Stimulated activated CD8-positive, alpha-beta memory T cell treated with anti-CD3 and anti-CD28 coated beads, Interleukin-12 subunit alpha, Interleukin-12 subunit beta, amount 100 ng/mL, for 1 hour (primary cell): Measurements from ENCODE around the gene MTCH1.
A peak's percentile ranks its signal among the peaks of the same experiment; 100 is the strongest.

ENCODE experiments used
- DNase-seq: peaks from one replicate; pipeline ENCODE4 v3.0.0-alpha.2; 2020; ENCODE audit warnings: low read depth

The MTCH1 gene, protein sequence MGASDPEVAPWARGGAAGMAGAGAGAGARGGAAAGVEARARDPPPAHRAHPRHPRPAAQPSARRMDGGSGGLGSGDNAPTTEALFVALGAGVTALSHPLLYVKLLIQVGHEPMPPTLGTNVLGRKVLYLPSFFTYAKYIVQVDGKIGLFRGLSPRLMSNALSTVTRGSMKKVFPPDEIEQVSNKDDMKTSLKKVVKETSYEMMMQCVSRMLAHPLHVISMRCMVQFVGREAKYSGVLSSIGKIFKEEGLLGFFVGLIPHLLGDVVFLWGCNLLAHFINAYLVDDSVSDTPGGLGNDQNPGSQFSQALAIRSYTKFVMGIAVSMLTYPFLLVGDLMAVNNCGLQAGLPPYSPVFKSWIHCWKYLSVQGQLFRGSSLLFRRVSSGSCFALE

DNA sequence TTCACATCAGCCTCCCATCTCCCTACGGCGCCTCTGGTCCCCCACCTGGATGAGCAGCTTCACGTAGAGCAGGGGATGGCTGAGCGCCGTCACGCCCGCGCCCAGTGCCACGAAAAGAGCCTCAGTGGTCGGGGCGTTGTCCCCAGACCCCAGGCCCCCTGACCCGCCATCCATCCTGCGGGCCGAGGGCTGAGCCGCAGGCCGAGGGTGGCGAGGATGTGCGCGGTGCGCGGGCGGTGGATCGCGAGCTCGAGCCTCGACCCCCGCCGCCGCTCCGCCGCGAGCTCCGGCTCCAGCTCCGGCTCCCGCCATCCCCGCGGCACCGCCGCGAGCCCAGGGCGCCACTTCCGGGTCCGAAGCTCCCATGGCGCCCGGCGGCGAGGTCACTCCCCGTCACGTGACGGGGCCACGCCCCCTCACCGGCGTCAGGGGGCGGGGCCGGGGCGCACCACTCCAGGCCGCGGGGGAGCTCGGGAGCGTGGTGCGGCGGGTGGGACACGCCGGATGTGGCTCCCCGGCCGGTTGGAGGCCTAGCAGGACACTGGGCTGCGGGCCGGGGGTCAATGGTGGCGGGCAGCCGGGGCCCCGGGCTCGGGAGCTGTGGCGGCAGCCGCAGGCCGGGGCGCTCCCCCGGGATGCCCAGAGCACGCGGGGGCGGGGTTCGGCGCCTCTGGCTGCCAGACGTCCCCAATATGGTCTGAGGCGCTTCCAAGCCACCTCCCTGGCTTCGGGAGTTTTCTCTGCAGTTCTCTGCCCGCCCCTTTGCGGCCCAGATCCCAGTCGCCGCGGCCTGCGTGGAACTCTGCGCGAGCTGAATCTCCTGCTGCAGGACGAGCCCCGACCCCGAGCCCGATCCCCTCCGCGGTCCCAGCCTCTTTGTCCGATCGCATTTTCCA lies at the start of gene MTCH1:
Gene MTCH1, minus strand, starts transcription at position 389 of the 896 bp plus-strand sequence. Its CDS starts 23 bp downstream, at position 366.
- DNase-seq = peak; percentile 73

DNA sequence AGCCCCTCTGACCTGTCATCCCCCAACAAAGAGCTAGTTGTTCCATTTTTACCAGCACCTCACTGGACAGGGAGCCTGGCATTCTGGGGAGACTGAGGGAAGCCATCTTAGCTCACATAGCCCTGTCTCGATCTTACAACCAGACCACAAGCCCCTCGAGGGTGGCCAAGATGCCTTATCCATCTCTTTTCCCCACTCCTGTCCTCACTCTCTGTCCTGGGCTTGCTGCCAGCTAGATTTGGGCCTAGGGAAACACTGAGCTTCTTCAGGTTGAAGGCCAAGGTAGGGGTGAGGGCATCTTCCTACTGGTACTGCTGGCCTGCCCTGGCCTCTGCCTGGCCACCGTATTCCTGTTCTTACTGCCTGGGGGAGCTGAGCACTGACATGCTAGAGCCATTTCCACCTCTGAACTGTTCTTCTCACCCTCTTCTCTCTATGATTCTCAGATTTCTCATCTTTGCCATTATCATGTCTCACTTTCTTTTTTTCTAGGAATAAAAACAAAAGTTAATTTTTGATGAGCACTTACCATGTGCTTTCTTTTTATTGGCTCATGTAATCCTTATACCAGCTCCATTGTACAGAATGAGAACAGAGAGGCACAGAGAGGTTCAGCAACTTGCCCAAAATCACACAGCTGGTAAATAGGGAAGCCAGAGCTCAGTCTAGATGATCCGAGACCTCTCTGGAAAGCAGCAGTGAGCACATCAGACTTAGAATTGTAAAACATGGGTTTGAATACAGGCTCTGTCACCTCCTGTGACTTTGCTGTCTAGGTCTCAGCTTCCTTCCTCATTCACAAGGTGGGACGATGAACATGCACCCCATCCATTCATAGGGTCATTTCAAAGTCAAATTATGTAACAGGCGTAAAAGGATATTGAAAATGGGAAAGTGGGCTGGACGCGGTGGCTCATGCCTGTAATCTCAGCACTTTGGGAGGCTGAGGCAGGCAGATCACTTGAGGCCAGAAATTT lies 48.1 kb upstream of the MTCH1 start:
- DNase-seq = no peak

DNA sequence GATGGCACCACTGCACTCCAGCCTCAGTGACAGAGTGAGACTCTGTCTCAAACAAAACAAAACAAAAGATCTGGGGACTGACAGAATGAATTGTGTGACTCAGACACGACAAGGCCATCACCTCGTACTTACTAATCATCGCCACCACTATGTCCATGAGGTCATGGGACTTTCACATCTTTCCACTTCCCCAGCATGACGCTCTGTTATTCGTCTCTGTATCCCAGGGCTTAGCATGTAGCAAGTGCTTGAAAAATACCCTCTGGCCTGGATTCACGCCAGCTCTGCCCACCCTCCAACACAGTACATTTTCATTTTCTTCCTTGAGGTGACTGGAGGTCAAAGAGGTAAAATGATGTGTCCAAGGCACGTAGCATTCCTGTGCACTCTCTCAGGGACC lies 47.3 kb upstream of the MTCH1 start:
- no peak for DNase-seq

DNA sequence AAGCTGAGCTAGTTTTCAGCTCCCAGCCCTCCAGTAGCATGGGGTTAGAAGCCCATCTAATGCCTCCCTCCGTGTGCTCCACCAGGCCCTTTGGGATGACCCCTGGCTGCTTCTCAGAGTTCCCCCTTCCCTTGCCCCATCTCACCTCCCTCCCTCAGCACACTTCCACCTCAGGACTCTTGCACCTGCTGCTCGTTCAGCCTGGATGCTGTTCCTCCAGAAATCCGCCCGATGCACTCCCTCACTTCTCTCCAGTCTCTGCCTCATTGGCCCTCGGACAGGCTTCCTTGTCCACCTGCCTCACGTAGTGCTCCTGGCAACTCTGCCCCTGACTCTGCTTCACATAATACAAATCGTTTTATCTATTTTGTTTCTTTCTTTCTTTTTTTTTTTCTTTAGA lies 46.2 kb upstream of the MTCH1 start:
- no peak for DNase-seq

DNA sequence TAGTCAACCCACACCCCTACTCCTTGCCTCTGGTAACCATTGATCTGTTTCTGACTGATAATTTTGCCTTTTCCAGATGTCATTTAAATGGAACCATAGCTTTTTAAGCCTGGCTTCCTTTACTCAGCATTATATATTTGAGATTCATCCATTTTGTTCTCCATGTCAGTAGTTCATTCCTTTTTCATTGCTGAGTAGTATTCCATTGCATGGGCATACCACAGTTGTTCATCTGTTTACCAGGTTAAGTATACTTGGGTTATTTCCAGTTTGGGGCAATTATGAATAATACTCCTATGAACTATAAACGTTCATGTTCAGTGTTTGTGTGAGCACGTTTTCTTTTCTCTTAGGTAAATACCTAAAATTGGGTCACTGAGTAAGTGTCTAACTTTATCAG lies 44.6 kb upstream of the MTCH1 start:
- no peak for DNase-seq

DNA sequence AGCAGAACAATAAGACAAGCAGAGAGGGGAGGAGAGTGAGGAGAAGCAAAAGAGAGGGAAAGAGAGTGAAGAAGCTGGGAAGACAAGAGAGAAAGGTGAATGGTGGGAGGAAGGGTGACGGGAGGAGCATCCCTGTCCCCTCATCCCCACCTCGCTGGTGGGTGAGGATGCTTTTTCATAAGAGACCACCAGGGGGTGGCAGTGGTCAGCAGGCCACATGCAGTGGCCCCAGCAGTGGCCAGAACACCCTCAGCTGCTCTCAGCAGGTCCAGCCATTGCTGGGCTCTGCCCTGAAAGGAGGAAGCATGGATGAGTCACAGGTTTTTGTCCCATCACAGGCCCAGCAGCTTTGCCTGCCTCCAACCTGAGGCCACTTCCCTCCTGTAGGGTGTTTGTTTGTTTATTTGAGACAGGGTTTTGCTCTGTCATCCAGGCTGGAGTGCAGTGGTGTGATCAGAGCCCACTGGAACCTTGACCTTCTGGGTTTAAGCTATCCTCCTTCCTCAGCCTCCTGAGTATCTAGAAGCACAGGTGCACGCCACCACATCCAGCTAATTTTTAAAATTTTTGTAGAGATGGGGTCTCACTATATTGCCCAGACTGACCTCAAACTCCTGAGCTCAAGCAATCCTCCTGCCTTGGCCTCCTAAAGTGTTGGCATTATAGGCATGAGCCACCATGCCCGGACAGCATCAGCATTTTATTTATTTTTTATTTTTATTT lies 43.4 kb upstream of the MTCH1 start:
- DNase-seq = no peak

DNA sequence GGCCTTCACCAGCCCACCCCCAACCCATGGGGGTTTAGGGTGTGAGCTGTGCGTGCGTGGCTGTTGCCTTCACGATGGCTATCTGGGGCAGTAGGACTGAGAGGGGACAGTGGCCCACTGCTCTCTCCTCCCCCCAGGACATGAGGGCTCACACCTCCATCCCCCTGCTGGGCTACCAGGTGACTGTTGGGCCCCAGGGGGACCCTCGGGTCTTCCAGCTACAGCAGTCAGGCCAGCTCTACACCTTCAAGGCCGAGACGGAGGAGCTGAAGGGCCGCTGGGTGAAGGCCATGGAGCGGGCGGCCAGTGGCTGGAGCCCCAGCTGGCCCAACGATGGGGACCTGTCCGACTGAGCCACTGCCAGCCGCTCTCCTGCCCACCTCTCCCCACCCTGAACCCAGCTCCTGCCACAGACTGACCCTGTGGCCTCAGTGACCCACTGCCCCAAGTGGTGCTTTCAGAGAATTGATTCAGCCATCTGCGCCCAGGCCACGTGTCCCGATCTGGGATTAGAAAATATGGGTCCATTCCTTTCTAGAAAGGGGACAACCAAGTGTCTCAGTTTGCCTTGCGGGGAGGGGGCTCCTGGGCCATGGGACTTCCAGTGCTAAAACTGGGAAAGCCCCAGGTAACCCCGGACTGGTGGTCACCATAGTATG lies 41.9 kb upstream of the MTCH1 start:
- DNase-seq = no peak

DNA sequence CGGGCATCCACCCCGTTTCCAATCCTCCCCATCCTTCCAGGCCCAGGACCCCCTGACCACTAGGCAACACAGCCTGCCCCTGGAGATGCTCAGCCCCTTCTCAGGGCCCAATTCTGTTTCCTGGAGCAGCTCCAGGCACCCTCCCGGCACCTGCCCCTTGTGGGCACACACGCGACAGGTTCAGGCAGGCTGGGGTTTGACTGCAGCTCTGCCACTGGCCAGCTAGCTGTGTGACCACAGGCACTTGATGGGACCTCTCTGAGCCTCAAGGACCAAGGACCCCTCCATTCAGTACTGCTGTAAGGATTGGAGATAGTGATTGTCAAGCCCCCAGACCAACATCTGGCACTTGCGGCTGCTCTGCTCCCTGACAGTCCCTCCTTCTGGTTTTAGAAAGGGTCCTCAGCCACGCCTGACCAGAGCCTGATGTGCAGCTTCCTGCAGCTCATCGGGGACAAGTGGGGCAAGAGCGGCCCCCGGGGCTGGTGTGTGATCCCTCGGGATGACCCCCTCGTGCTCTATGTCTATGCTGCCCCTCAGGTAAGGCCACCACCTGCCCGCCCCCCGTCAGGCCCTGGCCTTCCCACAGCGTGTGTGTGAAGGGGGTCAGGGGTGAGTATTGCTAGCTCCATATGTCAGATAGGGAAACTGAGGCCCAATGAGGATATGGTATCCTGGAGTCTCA lies 41.2 kb upstream of the MTCH1 start:
- no peak for DNase-seq

DNA sequence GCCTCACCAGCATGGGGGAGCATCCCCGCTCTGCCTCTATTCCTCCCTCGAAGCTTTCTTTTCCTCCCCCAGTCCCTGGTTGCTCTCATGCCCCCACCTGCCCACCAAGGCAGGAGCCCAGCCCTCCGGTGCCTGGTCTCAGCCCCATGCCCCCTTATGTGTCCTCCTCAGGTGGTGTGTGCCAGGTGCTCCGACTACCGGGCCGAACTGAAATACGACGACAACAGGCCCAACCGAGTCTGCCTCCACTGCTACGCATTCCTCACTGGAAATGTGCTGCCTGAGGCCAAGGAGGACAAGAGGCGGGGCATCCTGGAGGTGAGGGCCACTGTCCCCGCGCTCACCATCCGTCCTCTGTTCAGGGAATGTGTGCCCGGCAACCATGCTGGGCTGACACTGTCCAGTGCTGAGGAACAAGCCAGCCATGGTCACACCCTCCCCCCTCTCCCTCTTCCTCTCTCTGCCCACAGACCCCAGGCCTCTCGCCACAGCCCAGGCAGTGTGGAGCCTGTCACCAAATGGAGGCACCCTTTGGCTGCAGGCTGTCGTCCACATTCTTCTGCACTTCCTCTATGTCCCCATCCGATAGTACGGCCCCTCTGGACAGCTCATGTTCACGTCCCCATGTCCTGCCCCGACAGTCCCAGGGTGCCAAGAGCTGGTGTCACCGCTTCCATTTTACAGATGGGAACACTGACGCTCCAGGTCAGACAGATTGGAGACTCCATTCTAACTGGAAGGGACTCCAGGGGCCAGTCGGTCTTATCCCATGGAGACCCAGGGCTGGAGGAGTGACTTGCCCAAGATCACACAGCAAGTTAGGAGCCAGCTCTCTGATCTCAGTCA lies 39.8 kb upstream of the MTCH1 start:
- no peak for DNase-seq

DNA sequence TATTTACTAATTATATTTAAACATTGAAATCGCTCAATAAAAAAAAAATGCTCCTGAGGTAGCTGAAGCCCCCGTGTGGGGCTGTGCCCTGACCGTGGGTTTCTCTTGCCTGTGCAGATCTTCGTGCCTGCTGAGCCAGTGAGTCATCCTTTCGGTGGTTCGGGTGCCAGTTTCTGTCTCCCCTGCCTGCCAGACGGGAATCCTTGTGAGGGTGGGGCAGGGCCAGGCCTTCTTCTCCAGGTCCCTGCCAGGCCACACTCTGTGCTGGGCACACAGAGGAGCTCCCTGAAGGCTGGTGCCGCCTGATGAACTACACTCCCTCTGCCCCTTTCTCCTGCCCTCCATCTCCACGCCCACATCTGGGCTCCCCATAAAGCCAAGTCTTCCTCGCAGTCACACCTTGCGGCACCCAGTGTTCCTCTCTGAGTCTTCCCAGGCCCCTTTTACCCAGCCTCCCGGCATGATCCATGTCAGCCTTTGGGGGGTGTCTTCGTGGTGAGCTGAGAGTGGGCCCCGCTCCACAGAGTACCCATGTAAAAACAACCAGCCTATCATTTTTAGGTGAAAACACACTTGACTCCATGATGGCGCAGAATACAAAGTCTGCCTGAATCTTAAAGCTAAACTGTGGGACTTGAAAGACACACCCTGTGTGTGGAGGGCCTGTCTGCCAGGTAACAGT lies 38.8 kb upstream of the MTCH1 start:
- DNase-seq = no peak

DNA sequence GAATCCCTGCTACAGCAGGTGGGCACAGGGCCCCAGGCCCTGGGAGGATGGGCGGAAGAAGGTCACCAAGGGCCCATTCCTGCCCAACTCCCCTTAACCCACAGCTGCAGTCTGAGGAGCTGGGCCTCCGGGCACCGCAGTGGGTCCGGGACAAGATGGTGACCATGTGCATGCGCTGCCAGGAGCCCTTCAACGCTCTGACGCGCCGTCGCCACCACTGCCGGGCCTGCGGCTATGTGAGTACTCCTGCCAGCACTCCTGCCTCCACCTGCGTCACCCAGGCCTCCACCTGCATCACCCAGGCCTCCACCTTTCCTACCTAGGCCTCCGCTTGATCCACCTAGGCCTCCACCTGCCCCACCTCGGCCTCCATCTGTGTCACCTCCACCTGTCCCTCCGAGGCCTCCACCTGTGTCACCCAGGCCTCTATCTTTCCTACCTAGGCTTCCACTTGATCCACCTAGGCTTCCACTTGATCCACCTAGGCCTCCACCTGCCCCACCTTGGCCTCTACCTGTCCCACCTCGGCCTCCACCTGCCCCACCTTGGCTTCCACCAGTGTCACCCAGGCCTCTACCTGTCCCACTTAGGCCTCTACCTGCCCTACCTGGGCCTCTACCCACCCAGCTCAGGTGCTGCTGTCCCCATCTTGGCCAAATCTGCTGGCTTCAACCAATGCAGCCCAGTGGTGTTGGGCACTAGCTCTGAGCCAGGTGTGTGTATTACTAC lies 36.3 kb upstream of the MTCH1 start:
- DNase-seq = no peak

DNA sequence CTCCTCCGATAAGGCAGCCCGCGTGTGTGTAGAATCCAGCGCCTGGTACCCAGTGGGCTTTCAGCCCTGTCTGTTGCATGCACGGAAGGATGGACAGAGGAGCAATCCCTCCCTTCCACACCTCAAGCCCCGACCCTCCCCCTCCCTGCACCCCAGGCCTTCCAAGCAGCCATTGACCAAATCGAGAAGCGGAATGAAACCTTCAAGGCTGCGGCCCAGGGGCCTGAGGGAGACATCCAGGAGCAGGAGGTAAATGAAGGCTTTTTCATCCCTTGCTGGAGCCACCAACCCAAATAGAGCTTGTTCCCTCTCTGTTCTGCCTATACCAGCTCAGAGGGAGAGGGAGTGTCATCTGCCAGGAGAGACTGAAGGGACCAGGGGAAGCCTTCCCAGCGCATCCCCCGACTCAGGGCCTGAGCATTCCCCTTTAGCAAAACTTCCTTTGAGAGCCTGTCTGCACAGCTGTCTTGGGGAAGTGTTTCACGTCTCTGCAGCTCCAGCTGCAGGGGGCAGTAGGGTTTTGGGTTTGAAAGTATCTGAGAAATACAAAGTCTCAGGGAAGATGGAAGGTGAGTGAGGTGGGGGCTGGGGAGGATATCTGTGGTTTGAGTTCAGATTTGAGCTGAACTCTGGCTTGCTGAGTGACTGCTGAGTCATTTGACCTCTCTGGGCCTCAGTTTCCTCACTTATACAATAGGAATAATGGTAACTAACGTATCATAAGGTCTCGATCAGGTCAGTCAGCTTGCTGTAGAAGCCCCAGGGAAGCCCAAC lies 35.5 kb upstream of the MTCH1 start:
- DNase-seq = peak; percentile 49

DNA sequence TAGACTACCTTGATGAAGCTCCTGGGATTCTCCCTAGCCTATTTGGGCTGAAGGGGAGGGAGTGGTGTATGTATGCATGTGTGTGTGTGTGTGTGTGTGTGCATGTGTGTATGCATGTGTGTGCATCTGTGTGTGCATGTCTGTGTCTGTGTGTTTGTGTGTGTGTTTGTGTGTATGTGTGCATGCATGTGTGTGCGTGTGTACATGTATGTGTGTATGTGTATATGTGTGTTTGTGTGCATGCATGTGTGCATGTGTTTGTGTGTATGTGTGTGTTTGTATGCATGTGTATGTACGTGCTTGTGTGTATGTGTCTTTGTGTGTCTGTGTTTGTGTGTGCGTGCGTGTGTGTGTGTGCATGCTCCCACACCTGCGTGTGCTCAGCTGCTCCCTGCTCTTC lies 34.8 kb upstream of the MTCH1 start:
- DNase-seq = no peak

DNA sequence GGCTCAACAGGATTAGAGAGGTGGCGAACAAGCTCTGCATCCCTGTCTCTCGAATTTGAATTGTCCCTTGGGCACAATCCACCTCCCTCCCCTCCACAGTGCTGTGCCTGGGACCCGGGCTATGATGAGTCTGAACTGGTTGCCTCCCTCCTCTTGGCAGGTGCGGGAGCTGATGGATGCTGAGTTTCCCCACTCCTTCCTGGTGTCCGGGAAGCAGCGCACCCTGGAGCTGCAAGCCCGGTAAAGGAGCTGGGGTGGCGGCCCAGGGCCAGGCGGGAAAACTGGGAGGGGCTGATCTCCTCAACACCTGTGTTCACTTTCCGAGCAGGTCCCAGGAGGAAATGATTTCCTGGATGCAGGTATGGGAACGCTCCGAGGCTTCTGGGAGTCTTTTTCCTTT lies 34.4 kb upstream of the MTCH1 start:
- DNase-seq = no peak

DNA sequence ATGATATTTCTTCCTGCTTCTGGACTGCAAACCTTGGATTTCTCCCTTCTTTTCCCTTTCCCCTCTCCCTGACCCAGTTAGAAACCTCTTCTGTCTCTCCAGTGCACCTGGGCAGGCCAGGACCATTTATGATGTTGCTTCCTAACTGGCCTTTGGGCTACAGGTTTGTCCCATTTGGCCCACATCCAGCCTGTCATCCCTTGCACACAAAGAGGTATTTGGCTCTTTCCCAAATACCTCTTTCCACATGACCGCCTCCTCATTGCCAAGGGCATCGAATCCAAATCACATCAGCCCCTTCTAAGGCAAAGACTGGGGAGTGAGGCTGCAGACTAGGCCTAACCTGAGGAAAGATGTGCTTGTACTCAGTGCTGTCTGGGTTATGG lies 33.1 kb upstream of the MTCH1 start:
- DNase-seq = no peak

DNA sequence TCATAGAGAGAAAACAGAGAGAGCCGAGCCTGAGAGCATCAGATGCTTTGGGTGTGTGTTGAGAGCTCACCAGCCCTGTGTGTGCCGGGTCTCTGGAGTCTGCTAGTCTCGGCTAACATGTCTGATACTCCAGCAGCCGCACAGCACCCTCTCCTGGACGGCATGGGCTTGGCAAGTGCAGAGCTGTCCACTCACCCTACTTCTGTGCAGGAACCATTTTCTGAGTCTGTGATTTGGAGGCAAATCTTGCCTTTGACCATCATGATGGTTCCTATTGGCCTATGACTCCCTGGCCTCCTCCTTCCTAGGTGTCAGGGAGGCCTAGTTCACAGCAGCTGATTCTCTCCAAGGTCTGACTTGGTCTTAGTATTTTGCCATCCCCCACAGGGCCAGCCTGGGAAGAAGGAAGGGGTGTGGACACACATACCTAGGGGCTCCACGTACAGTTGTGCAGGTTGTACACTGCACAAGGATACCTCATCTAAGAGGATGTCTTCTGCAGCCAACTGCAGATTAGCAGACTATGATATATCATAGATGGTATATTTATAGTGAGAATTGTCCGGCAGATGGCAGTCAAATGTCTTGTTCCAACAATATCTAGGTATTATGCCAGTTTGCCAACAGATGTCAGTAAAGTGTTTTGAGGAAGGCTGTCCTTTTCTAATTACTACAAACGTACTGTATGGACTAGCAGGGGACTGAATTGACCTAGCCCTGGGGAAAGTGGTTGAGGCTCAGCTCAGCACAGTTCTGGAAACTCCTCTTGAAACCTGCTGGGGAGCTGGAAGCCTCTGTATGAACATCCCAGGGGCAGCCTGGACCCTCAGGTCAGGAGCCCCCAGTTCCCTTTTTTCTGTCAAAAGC lies 32.4 kb upstream of the MTCH1 start:
- peak; percentile 74 for DNase-seq
